ENCODE measurements around the gene FAM200A. TPM values are rescaled to one million over a fixed set of nuclear protein-coding genes. Genes with fewer than 3 reads are reported as not detected.
A peak's percentile ranks its signal among the peaks of the same experiment; 100 is the strongest.

FAM200A gene
- total and polyA plus RNA-seq, 2 of the 13 experiments (the other 11 are each of a cell fraction or from before 2014, with no cell fraction given): 4.7 to 6.3 TPM

- TF ChIP-seq PRDM10 (CRISPR knock-in tag; IDR thresholded peaks at IDR 0.05; ENCODE audit: low read depth): no peak
- peak; percentile 67; the same call in 1 of the 2 replicates for TF ChIP-seq ZNF280D (CRISPR knock-in tag; IDR thresholded peaks at IDR 0.05)
- TF ChIP-seq THYN1 (CRISPR knock-in tag; IDR thresholded peaks at IDR 0.05; ENCODE audit: borderline replicate concordance, low read depth): no peak
- TF ChIP-seq NCOA5 (CRISPR knock-in tag; IDR thresholded peaks at IDR 0.05): no peak
- TF ChIP-seq ZBTB20 (CRISPR knock-in tag; IDR thresholded peaks at IDR 0.05; ENCODE audit: borderline replicate concordance, low read depth): peak; percentile 59; the same call in 1 of the 2 replicates
- TF ChIP-seq ZNF501 (CRISPR knock-in tag; IDR thresholded peaks at IDR 0.05): peak; percentile 96
- no peak for TF ChIP-seq TOE1 (CRISPR knock-in tag; IDR thresholded peaks at IDR 0.05)
- no peak for TF ChIP-seq PPARG (CRISPR knock-in tag; conservative IDR thresholded peaks at IDR 0.05)
- peak; percentile 32; the same call in 1 of the 2 replicates for TF ChIP-seq ZNF800 (CRISPR knock-in tag; IDR thresholded peaks at IDR 0.05)
- TF ChIP-seq PCBP1 (IDR thresholded peaks at IDR 0.05; ENCODE audit: borderline replicate concordance, low read depth, low read length): 0 out of 2 replicates have a peak, but pooled peaks have one; percentile 63
- TF ChIP-seq ZKSCAN8 (CRISPR knock-in tag; IDR thresholded peaks at IDR 0.05; ENCODE audit: borderline replicate concordance): 0 out of 2 replicates have a peak, but pooled peaks have one; percentile 2
- peak; percentile 49 for TF ChIP-seq TMF1 (CRISPR knock-in tag; IDR thresholded peaks at IDR 0.05; ENCODE audit: low read depth)
- TF ChIP-seq ZNF292 (CRISPR knock-in tag; IDR thresholded peaks at IDR 0.05; ENCODE audit: borderline replicate concordance, low read depth): 0 out of 2 replicates have a peak, but pooled peaks have one; percentile 37
- 0 out of 2 replicates have a peak, but pooled peaks have one; percentile 20 for TF ChIP-seq MIER2 (CRISPR knock-in tag; IDR thresholded peaks at IDR 0.05)
- TF ChIP-seq CBX1 (IDR thresholded peaks at IDR 0.05; ENCODE audit: low read depth): no peak
- peak; percentile 85 for TF ChIP-seq PATZ1 (CRISPR knock-in tag; IDR thresholded peaks at IDR 0.05)
- TF ChIP-seq REPIN1 (CRISPR knock-in tag; IDR thresholded peaks at IDR 0.05; ENCODE audit: borderline replicate concordance, low read depth): peak; percentile 70; the same call in 1 of the 2 replicates
These were observed 6.6 kb upstream of the FAM200A start, which contains the start of gene ZNF655 (continued) for GRCh38 chr7:99558306-99559174.

Measured in HepG2 (cell line).